ENCODE measurements around the gene PRR13. TPM values are rescaled to one million over a fixed set of nuclear protein-coding genes. Genes with fewer than 3 reads are reported as not detected.
A peak's percentile ranks its signal among the peaks of the same experiment; 100 is the strongest.

PRR13 gene
- total RNA-seq, 1 donor from 2014 or later: 45.8 TPM

GRCh38 chr12:53467880-53468279 lies 26.3 kb downstream of the PRR13 start:
- DNase-seq (ENCODE audit: low read depth): no peak

GRCh38 chr12:53468282-53468681 lies 26.7 kb downstream of the PRR13 start:
- DNase-seq (ENCODE audit: low read depth): no peak

- DNase-seq (ENCODE audit: low read depth): no peak
These were observed 30.6 kb downstream of the PRR13 start for GRCh38 chr12:53472056-53472582.

- DNase-seq (ENCODE audit: low read depth): no peak
These were observed 32.5 kb downstream of the PRR13 start for GRCh38 chr12:53474077-53474476.

GRCh38 chr12:53474819-53475218 lies 33.3 kb downstream of the PRR13 start:
- no peak for DNase-seq (ENCODE audit: low read depth)

- DNase-seq (ENCODE audit: low read depth): no peak
These were observed 35.3 kb downstream of the PRR13 start for GRCh38 chr12:53476769-53477209.

- no peak for DNase-seq (ENCODE audit: low read depth)
These were observed 37.3 kb downstream of the PRR13 start for GRCh38 chr12:53478865-53479264.

GRCh38 chr12:53479331-53479730 lies 37.8 kb downstream of the PRR13 start:
- no peak for DNase-seq (ENCODE audit: low read depth)

- DNase-seq (ENCODE audit: low read depth): peak; percentile 80
These were observed 39.2 kb downstream of the PRR13 start for GRCh38 chr12:53480491-53481442.

GRCh38 chr12:53481458-53481857 lies 39.9 kb downstream of the PRR13 start:
- peak; percentile 85 for DNase-seq (ENCODE audit: low read depth)

GRCh38 chr12:53481939-53482586 lies 40.5 kb downstream of the PRR13 start:
- DNase-seq (ENCODE audit: low read depth): no peak

GRCh38 chr12:53482626-53483168 lies 41.2 kb downstream of the PRR13 start:
- no peak for DNase-seq (ENCODE audit: low read depth)

- no peak for DNase-seq (ENCODE audit: low read depth)
These were observed 41.9 kb downstream of the PRR13 start for GRCh38 chr12:53483225-53483978.

- no peak for DNase-seq (ENCODE audit: low read depth)
These were observed 42.4 kb downstream of the PRR13 start for GRCh38 chr12:53483979-53484377.

GRCh38 chr12:53484686-53485575 lies 43.4 kb downstream of the PRR13 start:
- no peak for DNase-seq (ENCODE audit: low read depth)

- DNase-seq (ENCODE audit: low read depth): no peak
These were observed 44.6 kb downstream of the PRR13 start for GRCh38 chr12:53485955-53486735.

- DNase-seq (ENCODE audit: low read depth): no peak
These were observed 45.4 kb downstream of the PRR13 start for GRCh38 chr12:53486736-53487487.

- DNase-seq (ENCODE audit: low read depth): no peak
These were observed 47.8 kb downstream of the PRR13 start for GRCh38 chr12:53489242-53489864.

Data from myocyte (in vitro differentiated cells).